ENCODE results near the gene PTPN14. TPM values are rescaled to one million over a fixed set of nuclear protein-coding genes. Genes with fewer than 3 reads are reported as not detected.

PTPN14 gene
- total RNA-seq, 3 donors from 2014 or later: 5.8 to 49.0 (median 8.3) TPM

DNA sequence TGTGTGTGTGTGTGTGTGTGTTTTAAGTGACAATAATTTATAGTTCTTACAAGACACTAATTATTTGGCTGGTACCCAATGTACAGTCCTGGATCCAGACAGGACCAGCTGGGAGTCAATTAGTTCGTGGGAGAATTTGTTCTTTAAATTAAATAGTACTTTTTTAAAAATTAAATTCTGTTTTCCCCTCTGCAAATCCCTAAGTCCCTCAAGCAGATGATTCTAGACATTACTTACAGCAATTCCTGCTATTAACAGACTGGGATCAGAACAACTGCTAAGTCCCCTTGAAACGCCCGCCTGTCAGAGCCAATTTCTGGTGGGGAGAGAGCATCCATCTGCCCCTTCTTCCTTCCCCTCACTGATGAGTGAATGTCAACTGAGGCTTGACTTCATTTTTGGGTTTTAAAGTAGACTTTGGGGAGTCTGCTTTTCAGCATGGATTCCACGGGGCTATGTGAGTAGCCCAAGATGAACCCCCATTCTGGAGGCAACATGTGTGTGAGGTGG, 186.6 kb downstream of the PTPN14 start:
- H3K9me3 ChIP-seq: no peaks in the 10 kb centered on the region
- H3K4me3 ChIP-seq: no peak overlapping the region
- intact Hi-C loops (cut with DNase I, micrococcal nuclease): no loop called here
- ATAC-seq (no peak), DNase-seq (no peak)
- H3K36me3 ChIP-seq (ENCODE audit: low read depth): no peaks in the 10 kb centered on the region
- no peak for TF ChIP-seq CTCF (IDR thresholded peaks at IDR 0.05)
- H3K4me1 ChIP-seq (ENCODE audit: low read depth): no peaks in the 10 kb centered on the region

DNA sequence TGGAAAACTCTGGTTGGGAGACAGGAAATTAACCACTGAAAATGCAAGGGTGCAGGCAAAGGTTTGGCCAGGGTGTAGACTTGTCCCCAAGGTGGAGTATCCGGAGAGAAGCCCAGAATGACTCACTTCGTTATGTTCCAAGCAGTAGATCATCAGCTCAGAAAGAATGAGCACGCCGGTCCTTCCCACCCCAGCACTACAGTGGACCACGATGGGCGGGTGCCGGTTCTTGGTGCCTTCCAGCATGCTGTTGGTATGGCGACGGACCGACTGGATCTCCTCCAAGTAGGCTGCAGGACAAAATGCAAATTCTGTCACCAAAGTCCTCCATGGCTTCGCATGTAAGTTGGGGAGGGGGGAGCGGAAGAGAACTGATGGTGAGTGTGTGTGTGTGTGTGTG, 187.0 kb downstream of the PTPN14 start:
- H3K9me3 ChIP-seq: no peaks in the 10 kb centered on the region
- no peak for ATAC-seq
- no peak overlapping the region for H3K4me3 ChIP-seq

GRCh38 chr1:214363386-214363785, 188.0 kb downstream of the PTPN14 start:
- Histone ChIP-seq H3K9me3 (no peaks in the 10 kb centered on the region), H3K4me1 (ENCODE audit: low read depth) (no peaks in the 10 kb centered on the region), H3K36me3 (ENCODE audit: low read depth) (no peaks in the 10 kb centered on the region), H3K4me3 (no peak overlapping the region)
- ATAC-seq: no peak
- no peak for TF ChIP-seq CTCF (IDR thresholded peaks at IDR 0.05)
- DNase-seq: no peak
- intact Hi-C loops (cut with DNase I, micrococcal nuclease): no loop called here

More for the DNA sequence above, 187.0 kb downstream of the PTPN14 start:
- intact Hi-C loops (cut with DNase I, micrococcal nuclease): no loop called here
- Histone ChIP-seq H3K4me1 (ENCODE audit: low read depth) (no peaks in the 10 kb centered on the region), H3K36me3 (ENCODE audit: low read depth) (no peaks in the 10 kb centered on the region)
- TF ChIP-seq CTCF (IDR thresholded peaks at IDR 0.05): no peak
- no peak for DNase-seq

DNA sequence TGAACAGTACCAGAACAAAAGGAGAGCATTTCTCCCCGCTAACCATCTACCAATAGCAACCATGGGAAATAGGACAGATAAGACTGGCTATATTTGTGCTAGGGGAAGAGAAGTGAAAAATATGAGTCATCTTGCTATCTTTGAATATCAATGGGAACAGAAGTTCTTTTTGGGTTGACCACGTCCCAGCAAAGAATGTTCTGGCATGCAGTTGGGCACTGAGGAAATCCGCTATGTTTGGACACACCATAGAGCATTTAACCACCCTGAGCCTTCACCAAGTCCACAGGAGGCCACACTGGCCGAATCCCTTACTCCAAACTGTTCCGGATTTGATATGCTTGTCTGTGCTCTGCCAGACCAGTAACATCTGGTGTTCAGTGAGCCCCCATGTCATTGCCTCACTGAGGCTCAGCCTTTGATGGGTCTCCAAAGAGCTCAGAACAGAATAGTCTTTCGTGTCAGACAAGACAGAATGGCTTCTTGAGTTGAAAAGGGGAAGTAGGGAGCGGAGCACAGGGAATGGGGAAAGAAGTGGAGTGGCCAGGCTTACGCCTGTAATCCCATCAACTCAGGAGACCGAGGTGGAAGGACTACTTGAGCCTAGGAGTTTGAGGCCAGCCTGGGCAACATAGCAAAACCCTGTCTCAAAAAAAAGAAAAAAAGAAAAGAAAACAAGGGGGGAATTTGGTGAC, 189.1 kb downstream of the PTPN14 start:
- intact Hi-C loops (cut with DNase I, micrococcal nuclease): no loop called here
- H3K4me3 ChIP-seq: no peak overlapping the region
- no peaks in the 10 kb centered on the region for H3K36me3 ChIP-seq (ENCODE audit: low read depth)
- no peaks in the 10 kb centered on the region for H3K9me3 ChIP-seq
- TF ChIP-seq CTCF (IDR thresholded peaks at IDR 0.05): no peak
- DNase-seq: no peak
- H3K4me1 ChIP-seq (ENCODE audit: low read depth): no peaks in the 10 kb centered on the region
- ATAC-seq: peak; percentile 8

DNA sequence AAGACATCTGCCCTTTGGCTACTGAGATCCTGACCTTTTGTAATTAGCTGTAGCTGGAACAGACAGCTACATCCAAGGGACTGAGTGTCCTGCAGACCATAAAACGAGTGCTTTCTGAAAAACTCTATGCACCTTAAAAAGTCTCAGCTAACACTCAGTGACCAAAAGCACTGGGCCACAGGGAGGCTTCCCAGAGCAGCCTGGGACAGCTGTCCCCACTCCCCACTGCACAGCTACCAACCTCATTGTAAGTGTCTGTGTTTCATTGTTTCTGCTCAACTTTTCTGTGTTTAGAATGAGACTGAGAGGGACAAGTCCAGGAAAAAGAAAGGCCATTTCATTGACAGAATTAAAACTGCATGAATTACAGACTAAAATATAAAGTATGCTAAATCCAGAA, 189.8 kb downstream of the PTPN14 start:
- DNase-seq: no peak
- no peak for TF ChIP-seq CTCF (IDR thresholded peaks at IDR 0.05)
- Histone ChIP-seq H3K4me3 (no peak overlapping the region), H3K9me3 (no peaks in the 10 kb centered on the region), H3K4me1 (ENCODE audit: low read depth) (no peaks in the 10 kb centered on the region), H3K36me3 (ENCODE audit: low read depth) (no peaks in the 10 kb centered on the region)
- no peak for ATAC-seq
- intact Hi-C loops (cut with DNase I, micrococcal nuclease): no loop called here
